B cell (primary cell): ENCODE measurements around the gene PDE10A.

Experiments used
- CTCF ChIP-seq: fragments of 200-600 bp; IDR thresholded peaks from one replicate; pipeline ENCODE4 v1.8.0; 2022; ENCODE audit warnings: antibody characterized with exemption, mild to moderate bottlenecking
- EZH2 ChIP-seq: IDR thresholded peaks from 2 replicates; pipeline ENCODE4 v1.6.1; 2012; ENCODE audit warnings: borderline replicate concordance, low read depth, mild to moderate bottlenecking, moderate library complexity, low read length; ENCODE audit not compliant: insufficient read depth, poor library complexity, severe bottlenecking

- TF ChIP-seq CTCF (no peak), EZH2 (no peak)
These were observed 18.3 kb downstream of the PDE10A start for GRCh38 chr6:165644586-165645266.
